Osteocyte (in vitro differentiated cells): ENCODE measurements around the gene PPP1R37. TPM values are rescaled to one million over a fixed set of nuclear protein-coding genes. Genes with fewer than 3 reads are reported as not detected.

Source experiments
- DNase-seq: peaks from one replicate; pipeline ENCODE4 v3.0.0; 2021; ENCODE audit warnings: mixed read lengths; ENCODE audit not compliant: unreplicated experiment; ENCODE audit errors: extremely low spot score
- H3K27ac Mint-ChIP-seq: one replicate; pipeline ENCODE4 v1.8.0; 2021; ENCODE audit warnings: mild to moderate bottlenecking, mixed read lengths; ENCODE audit not compliant: unreplicated experiment
- H3K27me3 Mint-ChIP-seq: one replicate; pipeline ENCODE4 v1.8.0; 2021; ENCODE audit warnings: mixed read lengths; ENCODE audit not compliant: unreplicated experiment
- H3K36me3 Mint-ChIP-seq: one replicate; pipeline ENCODE4 v1.8.0; 2021; ENCODE audit warnings: mixed read lengths; ENCODE audit not compliant: unreplicated experiment
- H3K4me1 Mint-ChIP-seq: one replicate; pipeline ENCODE4 v1.8.0; 2021; ENCODE audit warnings: mixed read lengths; ENCODE audit not compliant: unreplicated experiment
- H3K4me3 Mint-ChIP-seq: one replicate; pipeline ENCODE4 v1.8.0; 2021; ENCODE audit warnings: mild to moderate bottlenecking, moderate library complexity, mixed read lengths; ENCODE audit not compliant: unreplicated experiment
- H3K9me3 Mint-ChIP-seq: one replicate; pipeline ENCODE4 v1.8.0; 2021; ENCODE audit warnings: mixed read lengths; ENCODE audit not compliant: unreplicated experiment
- total RNA-seq: library from RNA; stranded (reverse); gene quantifications from 2 replicates; pipeline ENCODE4 v1.2.1, GENCODE V29; 2021
- TF ChIP-seq, protein P1 (sequence below): fragments of 200-600 bp; sonication (generic); IDR thresholded peaks from 2 replicates; pipeline ENCODE4 v1.5.0; 2021; ENCODE audit warnings: antibody characterized with exemption, mild to moderate bottlenecking, moderate library complexity

The PPP1R37 gene
- total RNA-seq, 1 donor from 2014 or later = 34.8 TPM

DNA sequence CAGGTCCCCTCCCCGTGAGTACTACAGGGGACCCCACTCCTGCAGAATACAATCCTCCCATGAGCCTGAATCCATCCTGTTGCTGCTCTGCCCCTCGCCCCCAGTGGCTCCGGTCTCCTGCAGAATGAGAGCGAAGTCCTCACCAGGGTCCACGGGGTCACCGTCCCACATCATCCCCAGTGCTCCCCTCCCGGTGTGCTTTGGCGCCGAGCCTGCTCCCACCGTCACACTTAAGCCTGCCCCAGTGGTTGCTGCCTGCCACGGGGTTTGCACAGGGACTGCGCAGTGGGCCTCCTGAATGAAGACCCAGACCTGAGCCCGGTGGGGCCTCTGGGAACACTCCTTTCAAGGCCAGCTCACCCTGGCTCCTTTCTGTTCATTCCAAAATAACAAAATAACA is 37.3 kb downstream of the PPP1R37 start:
- TF ChIP-seq, protein P1, sequence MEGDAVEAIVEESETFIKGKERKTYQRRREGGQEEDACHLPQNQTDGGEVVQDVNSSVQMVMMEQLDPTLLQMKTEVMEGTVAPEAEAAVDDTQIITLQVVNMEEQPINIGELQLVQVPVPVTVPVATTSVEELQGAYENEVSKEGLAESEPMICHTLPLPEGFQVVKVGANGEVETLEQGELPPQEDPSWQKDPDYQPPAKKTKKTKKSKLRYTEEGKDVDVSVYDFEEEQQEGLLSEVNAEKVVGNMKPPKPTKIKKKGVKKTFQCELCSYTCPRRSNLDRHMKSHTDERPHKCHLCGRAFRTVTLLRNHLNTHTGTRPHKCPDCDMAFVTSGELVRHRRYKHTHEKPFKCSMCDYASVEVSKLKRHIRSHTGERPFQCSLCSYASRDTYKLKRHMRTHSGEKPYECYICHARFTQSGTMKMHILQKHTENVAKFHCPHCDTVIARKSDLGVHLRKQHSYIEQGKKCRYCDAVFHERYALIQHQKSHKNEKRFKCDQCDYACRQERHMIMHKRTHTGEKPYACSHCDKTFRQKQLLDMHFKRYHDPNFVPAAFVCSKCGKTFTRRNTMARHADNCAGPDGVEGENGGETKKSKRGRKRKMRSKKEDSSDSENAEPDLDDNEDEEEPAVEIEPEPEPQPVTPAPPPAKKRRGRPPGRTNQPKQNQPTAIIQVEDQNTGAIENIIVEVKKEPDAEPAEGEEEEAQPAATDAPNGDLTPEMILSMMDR = no peak
- no peaks in the 10 kb centered on the region for H3K27me3 Mint-ChIP-seq
- H3K4me3 Mint-ChIP-seq = no peak overlapping the region
- H3K36me3 Mint-ChIP-seq = no peaks in the 10 kb centered on the region
- H3K4me1 Mint-ChIP-seq = peaks cover 13% of the 10 kb centered on the region
- H3K9me3 Mint-ChIP-seq = no peaks in the 10 kb centered on the region
- H3K27ac Mint-ChIP-seq = peak overlapping the region; percentile 41
- DNase-seq = no peak

DNA sequence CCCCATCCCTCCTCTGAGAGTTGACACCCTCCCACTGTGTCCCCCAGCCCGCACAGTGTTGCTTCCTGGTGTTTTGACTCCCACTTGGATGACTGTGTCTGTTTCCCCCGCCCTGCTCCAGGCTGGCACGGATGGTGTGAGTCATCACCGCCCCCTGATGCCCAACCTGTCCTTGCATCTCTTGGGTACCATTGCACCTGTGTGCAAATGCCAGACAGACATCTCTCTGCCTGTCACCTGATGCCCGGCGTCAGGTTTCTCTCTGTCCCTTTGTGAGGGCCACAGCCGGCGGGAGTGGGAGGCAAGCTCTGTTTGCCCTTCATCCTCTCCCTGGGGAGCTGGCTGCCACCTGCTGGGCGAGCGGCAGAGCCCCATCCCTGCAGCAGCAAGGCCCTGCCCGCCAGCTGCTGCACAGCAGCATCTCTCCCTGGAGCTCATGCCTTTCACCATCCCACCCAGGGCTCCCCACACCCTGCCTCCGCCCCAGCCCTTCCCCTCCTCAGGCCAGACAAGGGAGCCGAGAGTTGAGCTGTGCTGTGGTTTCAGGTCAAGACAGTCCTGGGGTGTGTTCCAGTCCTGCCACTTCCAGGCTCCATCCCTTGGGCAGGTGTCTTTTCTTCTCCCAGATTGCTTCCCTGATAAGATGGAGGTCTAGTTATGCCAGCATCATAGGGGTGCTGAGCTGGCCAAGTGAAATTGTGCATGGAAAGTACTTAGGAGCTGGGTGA is 38.1 kb downstream of the PPP1R37 start:
- no peak overlapping the region for H3K4me3 Mint-ChIP-seq
- no peaks in the 10 kb centered on the region for H3K36me3 Mint-ChIP-seq
- H3K27me3 Mint-ChIP-seq = no peaks in the 10 kb centered on the region
- TF ChIP-seq, protein P1 = no peak
- H3K4me1 Mint-ChIP-seq = peaks cover 13% of the 10 kb centered on the region
- no peak for DNase-seq
- H3K27ac Mint-ChIP-seq = peak overlapping the region; percentile 41
- no peaks in the 10 kb centered on the region for H3K9me3 Mint-ChIP-seq

DNA sequence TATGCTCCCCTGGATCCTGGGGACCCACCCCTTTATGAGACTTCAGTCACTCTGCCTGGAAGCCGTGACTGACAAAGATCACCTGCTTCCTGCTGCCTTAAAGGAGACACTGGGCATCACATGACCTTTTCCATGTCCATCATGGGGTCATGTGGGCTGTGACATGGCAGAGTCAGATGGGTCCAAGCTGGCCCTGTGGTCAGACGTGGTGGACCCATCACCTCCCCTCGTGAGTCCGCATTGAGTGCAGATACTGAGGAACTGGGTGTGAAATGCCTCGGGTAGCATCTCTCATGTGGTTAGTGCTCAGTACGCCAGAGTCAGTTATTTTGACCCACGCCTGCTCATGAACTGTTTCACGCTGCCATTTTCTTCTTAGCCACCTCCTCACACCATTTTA is 40.7 kb downstream of the PPP1R37 start:
- H3K27me3 Mint-ChIP-seq = no peaks in the 10 kb centered on the region
- DNase-seq = no peak
- no peak overlapping the region for H3K4me3 Mint-ChIP-seq
- no peak overlapping the region for H3K27ac Mint-ChIP-seq
- TF ChIP-seq, protein P1 = no peak
- no peaks in the 10 kb centered on the region for H3K36me3 Mint-ChIP-seq
- peaks cover 16% of the 10 kb centered on the region for H3K4me1 Mint-ChIP-seq
- H3K9me3 Mint-ChIP-seq = no peaks in the 10 kb centered on the region

DNA sequence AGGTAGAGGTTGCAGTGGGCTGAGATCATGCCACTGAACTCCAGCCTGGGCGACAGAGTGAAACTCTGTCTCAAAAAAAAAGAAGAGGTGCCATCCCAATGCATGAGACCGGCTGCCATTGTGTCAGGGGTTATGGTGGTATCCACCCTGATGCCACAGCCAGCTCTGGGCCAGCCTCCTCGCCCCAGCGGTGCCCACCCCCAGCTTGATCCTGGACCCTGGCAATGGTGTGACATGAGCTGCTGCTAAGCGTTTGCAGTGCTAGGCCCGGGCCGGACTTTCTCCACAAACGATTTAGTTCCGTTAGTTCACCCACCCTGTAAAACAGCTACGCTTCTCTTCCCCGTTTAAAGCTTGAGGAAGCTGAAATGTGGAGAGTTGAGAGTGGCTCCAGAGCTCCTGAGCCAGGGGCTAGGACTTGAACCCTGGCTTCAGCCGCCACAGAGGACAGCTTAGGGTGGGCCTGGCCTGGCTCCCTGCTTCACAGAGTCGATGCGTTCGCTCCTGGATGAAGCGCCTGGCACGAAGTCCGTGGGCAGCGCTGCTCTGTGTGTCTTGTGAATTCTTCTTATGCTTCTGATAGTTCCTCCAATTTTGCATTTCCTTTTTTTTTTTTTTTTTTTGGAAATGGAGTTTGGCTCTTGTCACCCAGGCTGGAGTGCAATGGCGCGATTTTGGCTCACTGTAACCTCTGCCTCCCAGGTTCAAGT is 42.4 kb downstream of the PPP1R37 start:
- H3K9me3 Mint-ChIP-seq = no peaks in the 10 kb centered on the region
- no peak for DNase-seq
- H3K4me1 Mint-ChIP-seq = peaks cover 14% of the 10 kb centered on the region
- TF ChIP-seq, protein P1 = no peak
- no peaks in the 10 kb centered on the region for H3K27me3 Mint-ChIP-seq
- no peaks in the 10 kb centered on the region for H3K36me3 Mint-ChIP-seq
- no peak overlapping the region for H3K27ac Mint-ChIP-seq
- H3K4me3 Mint-ChIP-seq = no peak overlapping the region

DNA sequence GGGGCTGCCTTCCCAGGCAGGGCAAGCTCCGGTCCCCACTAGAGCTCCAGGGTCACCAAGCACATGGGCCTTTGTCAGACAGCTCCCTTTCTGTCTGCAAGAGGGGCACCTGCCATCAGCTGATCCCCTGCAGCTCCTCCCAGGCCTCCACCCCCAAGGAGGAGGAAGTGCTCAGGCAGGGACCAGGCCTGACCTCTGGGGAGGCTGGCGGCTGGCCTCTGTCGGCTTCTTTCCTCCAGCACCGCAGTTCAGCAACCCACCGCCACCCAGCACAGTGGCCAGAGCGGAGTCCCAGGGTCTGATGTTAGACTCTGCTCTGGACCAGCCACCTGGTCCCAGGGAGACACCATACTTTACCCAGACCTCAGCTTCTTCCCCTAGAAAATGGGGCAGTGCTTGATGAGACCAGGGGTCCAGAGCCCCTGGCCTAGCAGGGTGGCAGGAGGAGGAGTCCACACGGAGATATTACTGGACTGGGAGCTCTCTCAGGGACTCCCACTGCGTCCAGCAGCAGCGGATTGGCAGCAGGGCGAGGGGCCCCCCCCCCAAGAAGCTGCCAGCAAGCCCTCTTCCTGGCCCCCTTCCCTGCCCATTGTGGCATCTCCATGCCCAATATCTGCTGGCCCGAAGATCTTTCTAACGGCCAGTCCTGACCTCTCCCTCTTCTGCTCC is 43.7 kb downstream of the PPP1R37 start:
- no peak overlapping the region for H3K4me3 Mint-ChIP-seq

More for the DNA sequence above, 43.7 kb downstream of the PPP1R37 start:
- Mint-ChIP-seq H3K9me3 (no peaks in the 10 kb centered on the region), H3K36me3 (peaks cover 6% of the 10 kb centered on the region), H3K27me3 (no peaks in the 10 kb centered on the region), H3K27ac (no peak overlapping the region), H3K4me1 (peaks cover 3% of the 10 kb centered on the region)
- TF ChIP-seq, protein P1 = no peak
- DNase-seq = no peak
